NCI-H2029 (cell line): ENCODE data around the gene PRSS50.
A peak's percentile ranks its signal among the peaks of the same experiment; 100 is the strongest.
"Not testable (repeated sequence)": the region's sequence is repeated elsewhere in the genome, so short reads cannot be mapped to it uniquely, and the experiment has no call there.

ENCODE experiments used
- DNase-seq: peaks from one replicate; lab custom pipeline; 2025; lab: John Stamatoyannopoulos, UW

The PRSS50 gene, protein sequence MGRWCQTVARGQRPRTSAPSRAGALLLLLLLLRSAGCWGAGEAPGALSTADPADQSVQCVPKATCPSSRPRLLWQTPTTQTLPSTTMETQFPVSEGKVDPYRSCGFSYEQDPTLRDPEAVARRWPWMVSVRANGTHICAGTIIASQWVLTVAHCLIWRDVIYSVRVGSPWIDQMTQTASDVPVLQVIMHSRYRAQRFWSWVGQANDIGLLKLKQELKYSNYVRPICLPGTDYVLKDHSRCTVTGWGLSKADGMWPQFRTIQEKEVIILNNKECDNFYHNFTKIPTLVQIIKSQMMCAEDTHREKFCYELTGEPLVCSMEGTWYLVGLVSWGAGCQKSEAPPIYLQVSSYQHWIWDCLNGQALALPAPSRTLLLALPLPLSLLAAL

DNA sequence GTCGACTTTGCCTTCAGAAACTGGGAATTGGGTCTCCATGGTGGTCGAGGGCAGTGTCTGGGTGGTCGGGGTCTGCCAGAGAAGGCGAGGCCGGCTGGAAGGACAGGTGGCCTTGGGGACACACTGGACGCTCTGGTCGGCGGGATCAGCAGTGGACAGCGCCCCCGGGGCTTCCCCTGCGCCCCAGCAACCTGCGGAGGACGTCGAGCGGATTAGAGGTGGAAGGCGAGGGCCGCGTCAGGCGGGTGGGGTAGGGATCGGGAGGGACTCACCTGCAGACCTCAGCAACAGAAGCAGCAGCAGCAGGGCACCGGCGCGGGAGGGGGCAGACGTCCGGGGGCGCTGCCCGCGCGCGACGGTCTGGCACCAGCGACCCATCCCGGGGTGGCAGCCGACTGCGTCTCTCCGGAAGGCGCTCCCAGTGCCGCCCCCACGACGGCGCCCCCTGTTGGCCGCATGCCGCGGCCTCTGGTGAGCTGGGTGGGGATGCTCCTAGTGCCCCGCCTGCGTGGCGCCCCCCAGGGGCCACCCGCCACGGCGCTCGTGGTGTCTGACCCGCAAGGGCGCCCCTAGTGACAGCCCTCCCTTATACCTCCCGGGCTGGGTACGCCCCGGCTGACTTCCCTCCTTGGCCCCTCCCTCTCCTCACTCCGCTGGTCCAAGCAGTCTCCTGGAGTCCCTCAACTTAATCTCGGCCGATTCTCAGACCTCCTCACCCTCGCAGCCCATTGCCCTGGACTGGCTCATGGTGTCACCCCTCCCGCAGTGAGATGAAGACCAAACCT is at the start of gene PRSS50:
Gene PRSS50, minus strand, starts transcription at position 423 of the 785 bp plus-strand sequence. Its CDS starts 45 bp downstream, at position 378.
- DNase-seq: no peak

DNA sequence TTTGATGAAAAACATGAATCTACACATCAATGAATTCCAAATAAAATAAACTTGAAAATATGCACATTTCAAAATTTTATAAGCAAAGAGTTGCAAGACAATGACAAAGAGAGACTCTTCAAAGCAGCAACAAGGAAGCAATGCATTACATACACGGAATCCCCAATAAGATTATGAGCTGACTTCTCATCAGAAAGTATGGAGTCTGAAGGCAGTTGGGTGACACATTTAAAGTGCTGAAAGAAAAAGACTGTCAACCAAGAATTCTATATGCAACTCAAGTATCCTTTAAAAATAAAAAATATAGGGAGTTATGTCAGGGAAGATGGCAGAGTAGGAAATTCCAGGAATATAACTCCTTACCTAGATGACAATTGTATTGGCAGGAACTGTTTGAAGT is 46.5 kb upstream of the PRSS50 start:
- no peak for DNase-seq

DNA sequence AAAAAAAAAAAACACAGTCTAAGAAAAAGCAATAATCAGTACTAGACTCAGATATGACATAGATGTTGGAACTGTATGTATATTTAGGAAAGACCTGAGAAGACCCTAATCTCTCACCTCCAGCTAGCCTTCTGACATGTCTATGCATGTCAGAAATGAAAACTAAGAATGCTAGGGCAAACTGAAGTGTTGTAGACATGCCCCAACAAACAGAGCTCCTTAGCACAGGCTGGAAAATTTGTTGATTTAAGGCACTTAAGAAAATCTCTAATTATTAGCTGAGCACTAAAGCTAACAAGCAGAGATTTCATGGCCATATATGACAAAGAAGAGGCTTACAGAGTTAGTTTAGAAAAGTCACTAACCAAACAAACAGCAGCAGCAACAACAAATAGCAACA is 45.5 kb upstream of the PRSS50 start:
- DNase-seq: no peak

DNA sequence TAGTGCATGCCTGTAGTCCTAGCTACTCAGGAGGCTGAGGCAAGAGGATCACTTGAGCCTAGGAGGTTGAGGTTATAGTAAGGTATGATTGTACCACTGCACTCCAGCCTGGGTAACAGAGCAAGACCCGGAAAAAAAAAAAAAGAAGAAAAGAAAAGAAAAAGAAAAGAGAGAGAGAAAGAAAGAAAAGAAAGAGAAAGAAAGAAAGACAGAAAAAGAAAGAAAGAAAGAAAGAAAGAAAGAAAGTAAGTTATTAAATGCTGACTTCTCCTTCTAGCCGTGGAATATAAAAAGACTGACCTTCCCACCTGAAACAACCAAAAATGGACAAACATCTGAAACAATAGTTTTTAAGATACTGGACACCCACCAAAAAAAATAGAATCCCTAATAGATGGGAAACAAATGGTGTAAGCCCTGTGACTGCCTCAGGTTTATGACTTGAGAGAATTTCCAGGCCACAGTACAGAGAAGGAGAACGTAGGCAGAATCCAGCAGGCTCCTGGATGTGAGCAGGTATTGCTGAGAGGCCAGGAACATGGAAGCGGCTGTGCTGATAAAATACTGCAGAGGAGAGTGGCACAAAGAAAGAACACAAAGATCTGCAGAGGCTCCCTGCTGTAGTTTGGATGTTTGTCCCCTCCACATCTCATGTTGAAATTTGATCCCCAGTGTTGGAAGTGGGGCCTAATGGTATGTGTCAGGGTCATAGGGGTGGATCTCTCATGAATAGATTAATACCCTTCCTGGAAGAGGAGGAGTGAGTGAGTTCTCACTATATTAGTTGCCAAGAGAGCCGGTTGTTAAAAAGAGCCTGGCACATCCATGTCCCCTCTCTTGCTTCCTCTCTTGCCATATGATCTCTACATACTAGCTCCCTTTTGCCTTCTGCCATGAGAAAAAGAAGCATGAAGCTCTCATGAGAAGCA is 41.8 kb upstream of the PRSS50 start:
- DNase-seq: no peak

DNA sequence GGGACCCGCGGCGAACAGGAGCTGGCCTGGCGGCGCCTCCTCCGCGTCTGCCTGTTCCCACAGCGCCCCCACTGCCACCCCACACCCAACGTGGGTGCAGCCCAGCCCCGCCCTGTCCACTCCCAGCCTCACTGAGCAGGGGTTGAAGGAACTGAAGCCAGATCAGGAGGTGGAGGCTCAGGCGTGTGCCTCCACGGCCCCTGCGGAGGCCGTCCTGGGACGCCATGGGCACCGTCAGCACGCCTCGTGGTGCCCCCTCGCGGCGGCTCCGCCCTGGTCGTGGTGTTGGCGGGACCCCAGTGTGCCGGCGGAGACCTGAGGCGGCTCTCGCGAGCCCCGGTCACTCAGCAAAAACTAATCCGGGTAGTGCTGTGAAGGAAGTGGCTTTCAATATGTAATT is 39.0 kb upstream of the PRSS50 start:
- DNase-seq: no peak

DNA sequence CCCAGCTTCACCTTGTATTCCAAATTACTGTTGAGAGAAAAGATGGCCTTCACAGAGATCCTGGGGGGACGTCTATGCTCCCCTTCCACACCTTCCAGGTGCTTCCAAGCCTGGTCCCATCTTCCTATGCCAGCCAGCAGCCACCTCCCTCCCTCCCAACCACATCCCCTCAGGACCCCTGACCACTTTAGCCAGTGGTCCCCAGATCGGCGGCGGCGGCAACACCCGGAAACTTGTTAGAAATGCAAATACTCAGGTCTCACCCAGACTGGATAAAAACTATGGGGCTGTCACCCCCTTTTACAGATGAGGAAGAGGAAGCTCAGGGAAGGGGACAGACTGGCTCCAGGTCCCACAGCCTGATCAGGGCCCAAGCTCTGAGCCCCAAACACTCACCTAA is 38.0 kb upstream of the PRSS50 start:
- no peak for DNase-seq

DNA sequence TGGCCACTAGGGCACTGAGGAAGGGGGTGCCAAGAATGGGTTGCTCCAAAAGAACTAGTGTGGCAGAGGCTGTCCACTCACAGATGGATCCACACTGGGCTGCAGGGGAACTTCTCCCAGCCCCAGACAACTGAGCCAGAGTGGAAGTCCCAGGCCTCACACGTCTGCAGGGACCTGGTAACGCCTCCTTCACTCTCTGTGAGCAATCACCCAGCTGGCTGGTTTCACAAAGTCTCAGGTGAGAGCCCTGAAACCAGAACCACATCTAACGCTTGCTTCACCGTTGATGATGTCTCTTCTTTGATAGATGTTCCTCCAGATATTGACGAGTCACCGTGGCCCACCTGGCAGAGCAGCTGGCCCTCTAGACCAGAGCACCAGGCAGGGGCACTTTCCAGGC is 35.5 kb upstream of the PRSS50 start:
- DNase-seq: not testable (repeated sequence)

DNA sequence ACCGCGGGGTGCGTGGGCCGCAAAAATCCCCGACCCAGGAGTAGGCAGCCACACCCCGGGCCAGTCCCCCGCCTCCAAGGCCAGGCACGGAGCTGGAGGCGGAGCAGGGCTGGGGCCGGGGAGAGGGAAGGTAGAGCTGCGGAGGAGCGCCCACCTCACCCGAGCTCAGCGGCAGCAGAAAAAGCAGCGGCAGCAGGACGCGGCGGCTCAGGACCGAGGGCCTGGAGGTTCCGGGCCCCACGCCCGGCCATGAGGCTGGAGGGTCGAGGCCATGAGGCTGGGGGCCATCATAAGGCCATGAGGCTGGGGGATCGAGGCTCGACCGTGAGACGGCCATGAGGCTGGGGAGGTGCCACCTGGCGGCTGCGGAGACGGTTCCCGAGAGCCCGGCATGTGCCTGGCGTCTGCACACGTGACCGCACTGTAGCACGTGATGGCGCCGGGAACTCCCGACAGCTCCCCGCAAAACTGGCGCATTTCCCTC is 32.9 kb upstream of the PRSS50 start:
- no peak for DNase-seq

DNA sequence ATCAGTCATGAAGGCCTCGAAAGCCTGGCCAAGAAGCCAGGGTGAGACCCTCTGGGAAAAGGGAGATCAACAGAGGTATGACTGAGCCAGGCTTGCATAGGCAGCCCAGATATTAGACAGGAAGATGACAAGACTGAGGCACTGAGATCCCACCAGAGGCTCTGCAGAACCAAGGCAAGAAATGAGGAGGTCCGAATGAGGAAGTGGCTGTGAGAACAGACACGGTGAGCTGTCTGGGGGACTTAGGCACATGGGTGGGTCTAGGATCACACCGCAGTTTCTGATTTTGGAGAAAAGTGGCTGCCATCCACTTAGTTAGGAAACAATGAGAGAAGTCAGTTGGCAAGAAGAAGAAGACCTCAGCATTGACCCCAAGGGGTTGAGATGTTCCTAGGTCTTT is 31.5 kb upstream of the PRSS50 start:
- no peak for DNase-seq

DNA sequence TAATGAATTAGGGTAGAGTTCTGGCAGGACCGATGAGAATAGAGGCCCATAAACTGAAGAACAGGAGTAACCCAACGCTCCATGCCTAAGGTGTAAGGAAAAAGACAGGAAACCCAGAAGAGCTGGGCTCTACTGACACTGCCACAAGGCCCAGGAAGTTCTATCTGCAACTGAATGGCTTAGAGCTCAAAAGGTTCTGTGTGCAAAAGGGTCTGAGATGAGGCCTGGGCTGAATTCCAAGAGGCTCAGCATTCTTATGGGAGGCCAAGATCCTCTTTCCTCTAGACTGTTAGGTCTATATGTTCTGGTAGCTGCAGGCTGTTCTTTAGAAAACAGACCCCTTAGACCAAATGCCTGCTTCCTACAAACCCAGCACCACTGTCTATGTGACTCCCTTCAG is 30.5 kb upstream of the PRSS50 start:
- no peak for DNase-seq

DNA sequence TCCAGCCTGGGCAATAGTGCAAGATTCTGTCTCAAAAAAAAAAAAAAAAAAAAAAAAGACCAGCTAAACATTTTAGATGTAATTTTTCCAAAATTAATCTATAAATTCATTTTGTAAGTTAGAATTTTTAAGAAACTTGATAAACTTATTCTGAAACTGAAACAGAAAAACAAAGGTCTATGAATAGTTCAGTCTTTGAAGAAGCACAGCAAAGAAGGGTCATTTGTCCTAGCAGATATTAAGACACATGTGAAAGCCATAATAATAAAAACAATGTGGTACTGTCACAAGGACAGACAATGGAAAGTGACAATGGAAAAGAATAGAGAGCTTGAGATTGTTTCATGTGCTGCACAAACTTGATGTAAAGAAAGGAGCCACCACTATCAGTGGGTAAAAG is 29.0 kb upstream of the PRSS50 start:
- DNase-seq: no peak

DNA sequence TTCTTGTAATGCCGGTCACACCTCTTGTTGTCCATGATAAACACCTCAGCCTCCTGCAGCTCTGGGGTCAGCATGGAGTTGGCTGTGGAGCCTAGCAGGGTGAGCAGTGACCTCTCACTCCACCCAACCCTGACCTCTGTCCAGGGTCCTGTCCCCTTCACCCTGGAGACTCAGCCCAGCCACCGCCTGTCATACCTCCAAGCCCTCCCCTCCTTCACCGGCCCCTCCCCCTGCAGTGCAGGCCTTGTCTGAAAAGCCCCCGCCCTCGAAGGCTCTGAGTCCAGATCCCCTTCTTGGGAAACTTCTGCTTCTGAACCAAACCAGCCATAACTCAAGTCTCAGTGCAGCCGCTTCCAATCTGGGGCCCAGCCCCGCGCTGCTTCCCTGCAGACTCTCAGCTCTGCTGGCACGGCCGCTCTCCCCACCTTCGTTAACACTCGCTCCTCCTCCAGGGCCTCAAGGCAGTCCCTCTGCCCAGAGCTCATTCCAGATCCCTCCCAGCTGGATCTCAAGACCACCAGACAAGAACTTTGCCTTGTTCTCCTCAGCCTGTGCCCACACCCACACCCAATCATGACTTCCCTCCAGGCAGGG is 25.4 kb upstream of the PRSS50 start:
- no peak for DNase-seq

DNA sequence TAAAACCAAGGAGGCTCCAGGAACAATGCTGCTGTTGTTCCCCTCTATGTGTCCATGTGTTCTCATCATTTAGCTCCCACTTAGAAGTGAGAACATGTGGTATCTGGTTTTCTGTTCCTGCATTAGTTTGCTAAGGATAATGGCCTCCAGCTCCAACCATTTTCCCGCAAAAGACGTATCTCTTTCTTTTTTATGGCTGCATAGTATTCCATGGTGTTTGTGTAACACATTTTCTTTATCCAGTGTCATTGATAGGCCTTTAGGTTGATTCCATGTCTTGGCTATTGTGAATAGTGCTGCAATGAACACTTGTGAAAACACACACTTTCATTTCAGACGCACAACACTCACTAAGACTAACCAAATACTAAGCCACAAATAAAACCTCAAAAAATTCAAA is 21.9 kb upstream of the PRSS50 start:
- not testable (repeated sequence) for DNase-seq

DNA sequence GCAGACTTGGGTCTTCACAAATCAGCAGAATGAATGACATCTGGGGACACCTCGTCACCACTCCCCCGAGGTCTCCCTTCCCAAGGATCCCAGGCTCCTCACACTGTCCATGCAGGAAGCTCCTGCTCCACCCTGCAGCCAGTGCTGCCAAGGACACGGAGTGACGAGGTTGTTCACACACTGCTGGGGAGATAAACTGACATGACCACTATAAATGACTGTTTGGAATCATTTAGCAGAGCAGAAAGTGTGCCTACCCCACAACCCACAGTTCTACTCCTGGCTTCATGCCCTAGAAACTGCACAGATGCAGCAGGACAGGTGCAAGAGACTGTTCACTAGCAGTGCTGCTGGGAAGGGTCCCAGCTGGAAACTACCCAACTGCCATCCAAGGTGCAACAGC is 19.7 kb upstream of the PRSS50 start:
- DNase-seq: peak; percentile 36

DNA sequence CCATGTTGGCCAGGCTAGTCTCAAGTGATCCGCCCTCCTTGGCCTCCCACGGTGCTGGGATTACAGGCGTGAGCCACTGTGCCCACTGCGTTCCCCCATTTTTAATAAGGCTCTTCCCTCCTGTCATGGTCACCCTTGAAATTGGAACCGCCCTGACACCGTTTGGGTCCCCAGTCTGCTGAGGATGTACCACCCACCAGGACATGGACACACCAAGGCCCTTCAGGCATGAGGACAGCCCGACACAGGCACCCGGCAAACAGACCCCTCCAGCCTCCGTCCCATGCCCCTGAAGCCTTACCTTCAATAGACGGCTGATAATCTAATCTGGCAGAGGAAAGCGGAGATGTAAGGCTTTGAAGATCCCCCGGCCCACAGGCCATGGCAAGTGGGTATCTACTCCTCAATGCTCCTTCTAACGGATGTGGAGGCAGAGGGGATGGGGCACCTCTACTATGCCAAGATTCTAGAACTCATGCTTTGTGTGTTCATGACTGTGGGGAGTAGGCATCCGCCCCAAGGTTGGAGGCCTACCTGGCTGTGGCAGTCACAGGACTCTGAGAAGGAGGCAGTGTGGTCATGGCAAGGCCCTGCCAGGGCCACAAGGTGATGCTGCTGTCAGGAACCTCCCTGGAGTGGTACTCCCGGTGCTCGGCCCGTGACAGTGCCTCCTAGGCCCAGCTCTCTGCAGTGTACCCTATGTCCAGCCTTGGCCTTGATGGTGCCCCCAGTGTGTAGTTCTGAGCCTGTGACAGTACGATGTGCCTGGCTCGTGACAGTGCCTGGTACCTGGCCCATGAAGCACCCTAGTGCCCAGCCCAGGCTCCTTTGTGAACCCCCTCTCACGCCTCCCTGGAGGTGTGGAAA is 18.6 kb upstream of the PRSS50 start:
- DNase-seq: no peak

DNA sequence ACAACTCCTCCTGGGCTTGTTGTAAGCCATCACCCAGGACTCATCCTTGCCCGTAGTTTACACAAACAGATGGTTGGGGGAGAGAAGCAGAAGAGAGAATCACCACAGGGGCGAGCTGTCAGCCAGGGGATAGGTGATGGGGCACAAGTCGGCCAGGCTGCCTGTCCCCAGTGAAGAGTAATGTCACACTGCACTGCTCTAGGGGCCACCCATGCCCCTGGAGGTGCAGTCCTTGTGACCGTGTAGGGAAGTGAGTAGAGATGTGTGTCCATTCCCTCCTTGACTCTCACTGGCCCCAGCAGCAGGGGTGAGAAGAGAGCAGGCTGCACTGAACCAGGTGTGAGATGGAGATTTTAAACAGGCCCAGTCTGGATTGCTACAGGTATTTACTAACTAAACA is 17.1 kb upstream of the PRSS50 start:
- DNase-seq: no peak

DNA sequence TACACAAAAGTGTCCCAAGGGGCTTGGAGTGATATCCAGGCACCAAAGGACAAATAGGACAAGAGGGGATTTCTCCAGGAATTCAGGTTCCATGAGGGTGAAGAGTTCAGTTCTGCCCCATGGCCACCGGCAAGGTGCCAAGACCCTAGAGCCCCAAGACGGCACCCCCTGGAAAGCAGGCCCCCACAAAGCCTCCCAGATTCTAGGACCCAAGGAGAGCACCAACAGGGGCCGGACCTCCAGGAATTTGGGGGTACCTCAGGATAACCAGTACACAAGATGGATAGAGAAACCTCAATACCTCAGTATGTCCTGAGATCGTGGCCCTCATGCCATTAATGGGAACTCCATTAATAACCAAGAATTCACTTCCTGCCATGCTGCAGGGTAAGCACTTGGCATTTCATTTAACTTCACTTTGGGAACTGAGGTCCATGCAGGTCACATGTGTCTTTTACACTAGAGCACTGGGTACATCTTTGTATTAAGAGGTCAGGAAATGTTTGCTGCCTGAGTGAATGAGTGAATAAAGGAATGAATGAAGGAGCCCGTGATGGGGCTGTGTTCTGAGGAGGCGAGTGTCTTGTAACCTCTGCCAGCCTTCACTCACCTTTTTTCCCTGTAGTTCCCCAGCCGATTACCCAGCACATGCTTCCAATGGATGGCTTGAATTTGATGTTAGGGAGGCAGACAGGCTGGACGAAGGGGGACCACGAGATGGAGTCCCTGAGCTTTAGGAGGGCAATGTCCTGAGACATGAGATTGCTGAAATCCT is 15.5 kb upstream of the PRSS50 start:
- no peak for DNase-seq

DNA sequence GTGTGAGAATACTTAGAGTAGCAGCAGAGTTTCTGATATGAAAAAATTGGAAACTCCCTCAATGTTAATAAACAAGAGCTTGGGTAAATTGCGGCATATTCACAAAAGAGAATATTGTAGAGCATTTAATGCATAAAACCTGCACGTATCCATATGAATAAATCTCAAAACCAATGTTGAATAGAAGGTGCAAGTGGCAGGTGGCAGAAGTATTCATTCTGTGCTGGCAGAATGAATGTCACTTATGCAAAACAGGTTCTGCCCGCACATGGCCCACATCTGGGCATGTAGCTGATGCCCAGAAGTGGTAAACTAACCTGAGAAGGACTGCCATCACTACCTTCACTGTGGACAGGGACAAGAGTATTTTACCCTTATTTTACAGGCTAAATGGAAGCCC is 14.1 kb upstream of the PRSS50 start:
- no peak for DNase-seq

DNA sequence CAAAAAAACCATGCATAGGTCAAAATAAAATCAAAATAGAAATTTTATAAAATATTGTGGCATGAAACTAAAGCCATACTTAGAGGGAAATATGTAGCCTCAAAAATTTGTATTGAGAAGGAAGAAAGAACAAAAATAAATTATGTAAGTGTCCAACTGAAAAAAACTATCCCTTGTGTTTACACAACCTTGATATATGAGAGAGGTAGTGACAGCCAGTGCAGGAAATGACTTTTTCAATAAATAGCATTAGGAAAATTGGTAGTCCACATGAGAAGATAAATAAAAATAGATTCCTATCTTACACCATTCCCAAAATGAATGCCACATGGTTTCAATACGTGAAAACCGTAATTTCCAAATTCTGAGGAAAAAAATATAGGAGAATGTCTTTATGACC is 13.2 kb upstream of the PRSS50 start:
- DNase-seq: no peak

DNA sequence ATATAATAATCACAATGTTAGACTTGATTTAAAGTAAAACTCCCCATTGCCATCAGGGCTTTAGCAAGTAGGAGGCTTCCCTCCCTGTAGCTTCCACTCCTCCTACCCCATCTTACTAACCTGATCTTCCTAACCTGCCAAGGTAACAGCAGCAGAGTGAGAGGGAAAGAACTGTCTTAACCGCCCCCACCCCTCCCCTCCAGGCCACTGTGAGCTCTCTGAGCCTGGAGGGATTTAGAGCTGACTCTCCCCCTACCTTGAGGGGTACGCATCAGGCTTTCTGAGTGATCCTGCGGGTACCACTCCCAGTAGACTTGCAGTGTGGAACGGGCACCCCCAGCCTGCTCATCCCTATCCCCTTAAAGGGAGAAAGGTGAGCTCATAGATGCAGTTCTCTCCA is 11.4 kb upstream of the PRSS50 start:
- DNase-seq: no peak
